ENCODE data around the gene RAPGEF1. TPM values are rescaled to one million over a fixed set of nuclear protein-coding genes. Genes with fewer than 3 reads are reported as not detected.
"Not testable (repeated sequence)": the region's sequence is repeated elsewhere in the genome, so short reads cannot be mapped to it uniquely, and the experiment has no call there.

RAPGEF1 gene
- total RNA-seq, 1 donor from 2014 or later = 57.9 TPM

DNA sequence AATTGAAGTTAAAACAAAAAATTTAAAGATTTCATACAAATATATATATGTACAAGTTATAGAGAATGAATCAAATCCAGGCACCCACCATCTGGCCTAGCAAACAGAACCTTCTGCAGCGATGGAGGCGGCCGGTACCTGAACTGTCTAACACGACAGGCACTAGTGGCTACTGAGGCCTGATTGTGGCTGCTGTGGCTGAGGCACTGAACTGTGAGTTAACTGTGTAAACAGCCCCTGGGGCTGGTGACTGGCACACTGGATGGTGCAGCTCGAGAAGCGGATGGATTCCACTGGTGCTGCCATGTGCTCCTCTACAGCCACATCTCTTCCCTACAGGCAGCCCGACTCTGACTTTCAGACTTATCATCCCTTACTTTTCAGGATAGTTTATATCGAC is 82.4 kb downstream of the RAPGEF1 start:
- peaks cover 43% of the 10 kb centered on the region for H3K4me1 ChIP-seq
- no peak overlapping the region for H3K27ac ChIP-seq
- TF ChIP-seq POLR2AphosphoS5 (IDR thresholded peaks at IDR 0.05; ENCODE audit: insufficient read depth in 1 of 2, low read depth in 1 of 2) (no peak), POLR2A (IDR thresholded peaks at IDR 0.05) (no peak)
- TF ChIP-seq, protein P1, sequence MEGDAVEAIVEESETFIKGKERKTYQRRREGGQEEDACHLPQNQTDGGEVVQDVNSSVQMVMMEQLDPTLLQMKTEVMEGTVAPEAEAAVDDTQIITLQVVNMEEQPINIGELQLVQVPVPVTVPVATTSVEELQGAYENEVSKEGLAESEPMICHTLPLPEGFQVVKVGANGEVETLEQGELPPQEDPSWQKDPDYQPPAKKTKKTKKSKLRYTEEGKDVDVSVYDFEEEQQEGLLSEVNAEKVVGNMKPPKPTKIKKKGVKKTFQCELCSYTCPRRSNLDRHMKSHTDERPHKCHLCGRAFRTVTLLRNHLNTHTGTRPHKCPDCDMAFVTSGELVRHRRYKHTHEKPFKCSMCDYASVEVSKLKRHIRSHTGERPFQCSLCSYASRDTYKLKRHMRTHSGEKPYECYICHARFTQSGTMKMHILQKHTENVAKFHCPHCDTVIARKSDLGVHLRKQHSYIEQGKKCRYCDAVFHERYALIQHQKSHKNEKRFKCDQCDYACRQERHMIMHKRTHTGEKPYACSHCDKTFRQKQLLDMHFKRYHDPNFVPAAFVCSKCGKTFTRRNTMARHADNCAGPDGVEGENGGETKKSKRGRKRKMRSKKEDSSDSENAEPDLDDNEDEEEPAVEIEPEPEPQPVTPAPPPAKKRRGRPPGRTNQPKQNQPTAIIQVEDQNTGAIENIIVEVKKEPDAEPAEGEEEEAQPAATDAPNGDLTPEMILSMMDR (IDR thresholded peaks at IDR 0.05) = no peak
- no peaks in the 10 kb centered on the region for H3K9me3 ChIP-seq
- H3K4me3 ChIP-seq = no peak overlapping the region
- DNase-seq (ENCODE audit: extremely low spot score in 2 of 2) = no peak
- intact Hi-C loops (cut with DNase I) = no loop called here
- H3K36me3 ChIP-seq = no peaks in the 10 kb centered on the region
- H3K27me3 ChIP-seq = no peaks in the 10 kb centered on the region

DNA sequence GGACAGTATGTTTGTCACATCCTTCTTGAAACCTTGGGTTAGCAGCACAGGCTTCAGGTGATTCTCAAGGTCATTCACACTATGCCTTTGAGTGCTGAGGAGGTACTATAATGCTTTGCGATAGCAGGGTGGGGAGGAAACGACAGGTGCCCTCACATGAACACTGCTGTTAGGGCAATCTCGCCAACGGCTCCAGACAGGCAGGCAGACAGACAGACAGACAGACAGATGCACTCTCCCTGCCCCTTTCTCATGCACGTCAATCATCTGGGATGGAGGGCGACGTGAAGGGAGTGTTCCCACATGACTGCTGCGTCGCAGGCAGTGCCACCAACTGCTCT is 82.9 kb downstream of the RAPGEF1 start:
- no peak for TF ChIP-seq POLR2A (IDR thresholded peaks at IDR 0.05)
- TF ChIP-seq POLR2AphosphoS5 (IDR thresholded peaks at IDR 0.05; ENCODE audit: insufficient read depth in 1 of 2, low read depth in 1 of 2) = no peak
- TF ChIP-seq, protein P1 (IDR thresholded peaks at IDR 0.05) = no peak
- no peak for DNase-seq (ENCODE audit: extremely low spot score in 2 of 2)
- Histone ChIP-seq H3K27me3 (no peaks in the 10 kb centered on the region), H3K9me3 (no peaks in the 10 kb centered on the region), H3K27ac (peak overlapping the region; percentile 53), H3K4me1 (peaks cover 43% of the 10 kb centered on the region), H3K36me3 (no peaks in the 10 kb centered on the region), H3K4me3 (no peak overlapping the region)
- intact Hi-C loops (cut with DNase I) = no loop called here

DNA sequence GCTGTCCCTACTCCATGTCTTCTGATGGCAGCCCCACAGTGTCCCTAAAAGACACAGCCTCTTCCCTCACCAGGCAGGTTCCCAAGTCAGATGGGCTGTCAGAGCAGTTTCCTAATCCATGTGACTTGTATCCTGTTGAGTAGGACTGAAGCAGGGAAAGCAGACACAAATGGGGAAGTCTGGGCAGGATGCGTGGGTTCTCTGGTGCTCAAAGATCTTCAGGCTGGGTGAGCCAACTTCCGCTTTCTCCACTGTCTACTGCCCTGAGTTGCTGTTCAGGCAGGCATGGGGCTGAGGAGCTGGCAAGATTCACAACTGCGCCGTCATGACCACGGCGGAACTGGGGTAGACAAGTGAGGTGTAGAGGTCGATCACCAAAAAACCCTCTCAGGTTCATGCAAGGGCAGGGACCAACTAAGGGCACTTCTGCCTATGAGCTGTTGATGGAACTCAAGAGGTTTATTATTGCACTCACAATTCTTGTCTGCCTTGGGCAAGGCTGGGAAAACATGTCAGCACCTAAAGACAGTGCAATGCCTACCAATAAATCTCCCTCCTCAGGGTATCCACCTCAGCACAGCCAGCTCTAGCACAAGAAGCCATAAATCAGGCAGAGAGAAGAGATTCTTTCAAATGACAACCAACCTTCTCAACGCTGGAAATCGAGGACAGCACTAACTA is 83.4 kb downstream of the RAPGEF1 start:
- no peaks in the 10 kb centered on the region for H3K9me3 ChIP-seq
- H3K27me3 ChIP-seq = no peaks in the 10 kb centered on the region
- H3K4me3 ChIP-seq = no peak overlapping the region
- H3K4me1 ChIP-seq = peaks cover 48% of the 10 kb centered on the region
- TF ChIP-seq POLR2A (IDR thresholded peaks at IDR 0.05) = no peak
- TF ChIP-seq, protein P1 (IDR thresholded peaks at IDR 0.05) = no peak
- peak; percentile 57 to 69 for TF ChIP-seq POLR2AphosphoS5 (IDR thresholded peaks at IDR 0.05; ENCODE audit: insufficient read depth in 1 of 2, low read depth in 1 of 2)
- no peaks in the 10 kb centered on the region for H3K36me3 ChIP-seq
- H3K27ac ChIP-seq = peak overlapping the region; percentile 53
- DNase-seq (ENCODE audit: extremely low spot score in 2 of 2) = no peak
- intact Hi-C loops (cut with DNase I) = no loop called here

DNA sequence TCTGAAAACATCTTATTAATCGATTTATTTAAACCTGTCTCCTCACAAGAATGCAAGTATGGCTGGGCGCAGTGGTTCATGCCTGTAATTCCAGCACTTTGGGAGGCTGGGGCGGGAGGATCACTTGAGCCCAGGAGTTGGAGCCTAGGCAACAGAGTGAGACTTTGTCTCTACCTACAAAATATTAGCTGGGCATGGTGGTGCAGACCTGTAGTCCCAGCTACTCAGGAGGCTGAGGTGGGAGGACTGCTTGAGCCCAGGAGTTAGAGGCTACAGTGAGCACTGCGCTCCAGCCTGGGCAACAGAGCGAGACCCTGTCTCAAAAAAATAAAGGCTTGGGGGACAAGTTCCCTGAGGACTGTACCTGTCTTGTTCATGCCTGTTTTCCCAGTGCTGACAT is 85.5 kb downstream of the RAPGEF1 start:
- H3K36me3 ChIP-seq; H3K9me3 ChIP-seq; DNase-seq (ENCODE audit: extremely low spot score in 2 of 2); H3K27me3 ChIP-seq; H3K27ac ChIP-seq; H3K4me3 ChIP-seq; intact Hi-C loops (cut with DNase I): not testable (repeated sequence)
- peaks cover 59% of the 10 kb centered on the region for H3K4me1 ChIP-seq

DNA sequence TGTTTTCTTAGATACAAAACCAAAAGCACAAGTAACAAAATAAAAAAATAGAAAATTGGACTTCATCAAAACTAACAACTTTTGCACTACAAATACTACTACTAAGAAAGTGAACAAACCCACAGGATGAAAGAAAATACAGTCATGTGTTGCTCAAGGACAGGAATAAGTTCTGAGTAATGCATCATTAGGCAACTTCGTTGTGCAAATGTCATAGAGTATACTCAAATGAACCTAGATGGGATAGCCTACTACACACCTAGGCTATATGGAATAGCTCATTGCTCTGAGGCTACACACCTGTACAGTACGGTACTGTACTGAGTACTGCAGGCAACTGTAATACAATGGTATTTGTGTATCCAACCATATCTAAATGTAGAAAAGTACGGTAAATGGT is 88.3 kb downstream of the RAPGEF1 start:
- Histone ChIP-seq H3K9me3 (no peaks in the 10 kb centered on the region), H3K27ac (peak overlapping the region; percentile 50), H3K36me3 (peaks cover 0 to 5% of the 10 kb centered on the region in 2 donors), H3K4me3 (no peak overlapping the region), H3K4me1 (peaks cover 34% of the 10 kb centered on the region), H3K27me3 (no peaks in the 10 kb centered on the region)
- no peak for TF ChIP-seq POLR2A (IDR thresholded peaks at IDR 0.05)
- peak in 1 of 2 donors; percentile 69 for TF ChIP-seq POLR2AphosphoS5 (IDR thresholded peaks at IDR 0.05; ENCODE audit: insufficient read depth in 1 of 2, low read depth in 1 of 2)
- DNase-seq (ENCODE audit: extremely low spot score in 2 of 2) = no peak
- intact Hi-C loops (cut with DNase I) = no loop called here

DNA sequence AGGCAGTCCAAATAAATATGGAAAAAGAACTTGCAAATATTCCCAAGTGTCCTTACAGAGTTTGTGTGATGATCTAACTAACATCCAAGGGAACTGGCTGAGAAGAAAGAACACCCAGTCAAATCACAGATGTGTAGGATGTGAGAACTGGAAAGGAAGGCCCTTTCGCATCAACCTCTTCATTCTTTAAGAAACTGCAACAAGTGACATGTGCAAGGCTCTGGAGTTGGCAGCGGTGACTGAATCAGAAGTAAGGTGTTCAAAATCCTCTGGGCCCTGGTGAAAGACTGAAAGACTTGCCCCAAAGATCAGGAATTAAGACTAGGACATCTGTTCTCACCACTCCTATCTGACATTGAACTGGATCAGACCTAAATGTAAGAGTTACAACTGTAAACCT is 88.7 kb downstream of the RAPGEF1 start:
- Histone ChIP-seq H3K36me3 (peaks cover 0 to 6% of the 10 kb centered on the region in 2 donors), H3K4me3 (no peak overlapping the region), H3K27me3 (no peaks in the 10 kb centered on the region), H3K9me3 (no peaks in the 10 kb centered on the region), H3K4me1 (peaks cover 29% of the 10 kb centered on the region), H3K27ac (peak overlapping the region; percentile 50)
- intact Hi-C loops (cut with DNase I) = no loop called here
- TF ChIP-seq, protein P1 (IDR thresholded peaks at IDR 0.05) = no peak
- TF ChIP-seq POLR2A (IDR thresholded peaks at IDR 0.05) = no peak
- no peak for TF ChIP-seq POLR2AphosphoS5 (IDR thresholded peaks at IDR 0.05; ENCODE audit: insufficient read depth in 1 of 2, low read depth in 1 of 2)
- DNase-seq (ENCODE audit: extremely low spot score in 2 of 2) = no peak

Data from vagina (tissue), 2 donors.